ENCODE results near the gene CFI.

CFI gene

GRCh38 chr4:109820563-109820962 lies 18.8 kb upstream of the CFI start:
- Histone ChIP-seq H3K4me1 (ENCODE audit: control insufficient read depth in 1 of 2, insufficient read depth in 2 of 2, low read length in 2 of 2) (peaks cover 8 to 16% of the 10 kb centered on the region in 2 donors), H3K27me3 (ENCODE audit: control insufficient read depth in 1 of 2, insufficient read depth in 2 of 2, low read length in 2 of 2) (no peaks in the 10 kb centered on the region), H3K36me3 (ENCODE audit: control insufficient read depth in 1 of 2, insufficient read depth in 2 of 2, low read length in 2 of 2) (peaks cover 18 to 36% of the 10 kb centered on the region in 2 donors), H3K9ac (ENCODE audit: low read depth in 1 of 2, low read length in 2 of 2) (no peak overlapping the region), H3K27ac (ENCODE audit: low read depth, low read length) (no peak overlapping the region), H3K9me3 (ENCODE audit: control insufficient read depth in 1 of 2, low read length in 2 of 2) (no peaks in the 10 kb centered on the region), H3K4me3 (ENCODE audit: low read depth in 1 of 2, low read length in 2 of 2) (no peak overlapping the region)

- Histone ChIP-seq H3K36me3 (ENCODE audit: control insufficient read depth in 1 of 2, insufficient read depth in 2 of 2, low read length in 2 of 2) (peaks cover 11 to 25% of the 10 kb centered on the region in 2 donors), H3K4me1 (ENCODE audit: control insufficient read depth in 1 of 2, insufficient read depth in 2 of 2, low read length in 2 of 2) (peaks cover 8 to 20% of the 10 kb centered on the region in 2 donors)
Observed at GRCh38 chr4:109818268-109818667, 16.5 kb upstream of the CFI start.

GRCh38 chr4:109816894-109817293 lies 15.1 kb upstream of the CFI start:
- Histone ChIP-seq H3K27ac (ENCODE audit: low read depth, low read length) (no peak overlapping the region), H3K36me3 (ENCODE audit: control insufficient read depth in 1 of 2, insufficient read depth in 2 of 2, low read length in 2 of 2) (peaks cover 9 to 14% of the 10 kb centered on the region in 2 donors), H3K27me3 (ENCODE audit: control insufficient read depth in 1 of 2, insufficient read depth in 2 of 2, low read length in 2 of 2) (no peaks in the 10 kb centered on the region), H3K9me3 (ENCODE audit: control insufficient read depth in 1 of 2, low read length in 2 of 2) (no peaks in the 10 kb centered on the region), H3K4me1 (ENCODE audit: control insufficient read depth in 1 of 2, insufficient read depth in 2 of 2, low read length in 2 of 2) (peaks cover 8 to 20% of the 10 kb centered on the region in 2 donors), H3K4me3 (ENCODE audit: low read depth in 1 of 2, low read length in 2 of 2) (peak overlapping the region; percentile 99), H3K9ac (ENCODE audit: low read depth in 1 of 2, low read length in 2 of 2) (no peak overlapping the region)

More at GRCh38 chr4:109818268-109818667, 16.5 kb upstream of the CFI start:
- Histone ChIP-seq H3K27me3 (ENCODE audit: control insufficient read depth in 1 of 2, insufficient read depth in 2 of 2, low read length in 2 of 2) (no peaks in the 10 kb centered on the region), H3K27ac (ENCODE audit: low read depth, low read length) (no peak overlapping the region), H3K9ac (ENCODE audit: low read depth in 1 of 2, low read length in 2 of 2) (no peak overlapping the region), H3K4me3 (ENCODE audit: low read depth in 1 of 2, low read length in 2 of 2) (no peak overlapping the region), H3K9me3 (ENCODE audit: control insufficient read depth in 1 of 2, low read length in 2 of 2) (no peaks in the 10 kb centered on the region)

GRCh38 chr4:109816082-109816442 lies 14.3 kb upstream of the CFI start:
- Histone ChIP-seq H3K9me3 (ENCODE audit: control insufficient read depth in 1 of 2, low read length in 2 of 2) (no peaks in the 10 kb centered on the region), H3K27ac (ENCODE audit: low read depth, low read length) (peak overlapping the region; percentile 84), H3K27me3 (ENCODE audit: control insufficient read depth in 1 of 2, insufficient read depth in 2 of 2, low read length in 2 of 2) (no peaks in the 10 kb centered on the region), H3K4me1 (ENCODE audit: control insufficient read depth in 1 of 2, insufficient read depth in 2 of 2, low read length in 2 of 2) (peaks cover 8 to 20% of the 10 kb centered on the region in 2 donors), H3K4me3 (ENCODE audit: low read depth in 1 of 2, low read length in 2 of 2) (peak overlapping the region; percentile 99), H3K36me3 (ENCODE audit: control insufficient read depth in 1 of 2, insufficient read depth in 2 of 2, low read length in 2 of 2) (peaks cover 9 to 10% of the 10 kb centered on the region in 2 donors), H3K9ac (ENCODE audit: low read depth in 1 of 2, low read length in 2 of 2) (peak overlapping the region; percentile 93 to 97)

- Histone ChIP-seq H3K9ac (ENCODE audit: low read depth in 1 of 2, low read length in 2 of 2) (peak within 1 kb of the TSS; percentile 93 to 97), H3K9me3 (ENCODE audit: control insufficient read depth in 1 of 2, low read length in 2 of 2) (no peaks in the 10 kb centered on the region)
Observed at GRCh38 chr4:109815151-109816081, 13.6 kb upstream of the CFI start, which contains the start of gene GAR1. GAR1 (plus strand) TSS chr4:109815762; CDS start chr4:109816165, 403 bp downstream.

GRCh38 chr4:109811707-109812106 lies 9.9 kb upstream of the CFI start:
- peaks cover 5 to 10% of the 10 kb centered on the region in 2 donors for H3K4me1 ChIP-seq (ENCODE audit: control insufficient read depth in 1 of 2, insufficient read depth in 2 of 2, low read length in 2 of 2)
- no peak overlapping the region for H3K4me3 ChIP-seq (ENCODE audit: low read depth in 1 of 2, low read length in 2 of 2)
- H3K27ac ChIP-seq (ENCODE audit: low read depth, low read length) = no peak overlapping the region
- H3K36me3 ChIP-seq (ENCODE audit: control insufficient read depth in 1 of 2, insufficient read depth in 2 of 2, low read length in 2 of 2) = no peaks in the 10 kb centered on the region
- no peaks in the 10 kb centered on the region for H3K9me3 ChIP-seq (ENCODE audit: control insufficient read depth in 1 of 2, low read length in 2 of 2)
- no peak overlapping the region for H3K9ac ChIP-seq (ENCODE audit: low read depth in 1 of 2, low read length in 2 of 2)
- no peaks in the 10 kb centered on the region for H3K27me3 ChIP-seq (ENCODE audit: control insufficient read depth in 1 of 2, insufficient read depth in 2 of 2, low read length in 2 of 2)

More at GRCh38 chr4:109815151-109816081, 13.6 kb upstream of the CFI start, which contains the start of gene GAR1:
- H3K4me3 ChIP-seq (ENCODE audit: low read depth in 1 of 2, low read length in 2 of 2) = peak within 1 kb of the TSS; percentile 99
- peaks cover 4 to 7% of the 10 kb centered on the region in 2 donors for H3K36me3 ChIP-seq (ENCODE audit: control insufficient read depth in 1 of 2, insufficient read depth in 2 of 2, low read length in 2 of 2)
- H3K4me1 ChIP-seq (ENCODE audit: control insufficient read depth in 1 of 2, insufficient read depth in 2 of 2, low read length in 2 of 2) = peaks cover 8 to 20% of the 10 kb centered on the region in 2 donors
- H3K27ac ChIP-seq (ENCODE audit: low read depth, low read length) = peak within 1 kb of the TSS; percentile 84
- no peaks in the 10 kb centered on the region for H3K27me3 ChIP-seq (ENCODE audit: control insufficient read depth in 1 of 2, insufficient read depth in 2 of 2, low read length in 2 of 2)

GRCh38 chr4:109810552-109811387 lies 9.0 kb upstream of the CFI start:
- Histone ChIP-seq H3K9me3 (ENCODE audit: control insufficient read depth in 1 of 2, low read length in 2 of 2) (no peaks in the 10 kb centered on the region), H3K9ac (ENCODE audit: low read depth in 1 of 2, low read length in 2 of 2) (no peak overlapping the region), H3K4me1 (ENCODE audit: control insufficient read depth in 1 of 2, insufficient read depth in 2 of 2, low read length in 2 of 2) (peaks cover 0 to 4% of the 10 kb centered on the region in 2 donors)

GRCh38 chr4:109809655-109810054 lies 7.9 kb upstream of the CFI start:
- Histone ChIP-seq H3K9me3 (ENCODE audit: control insufficient read depth in 1 of 2, low read length in 2 of 2) (no peaks in the 10 kb centered on the region), H3K9ac (ENCODE audit: low read depth in 1 of 2, low read length in 2 of 2) (no peak overlapping the region), H3K4me3 (ENCODE audit: low read depth in 1 of 2, low read length in 2 of 2) (no peak overlapping the region), H3K36me3 (ENCODE audit: control insufficient read depth in 1 of 2, insufficient read depth in 2 of 2, low read length in 2 of 2) (no peaks in the 10 kb centered on the region), H3K27ac (ENCODE audit: low read depth, low read length) (no peak overlapping the region), H3K4me1 (ENCODE audit: control insufficient read depth in 1 of 2, insufficient read depth in 2 of 2, low read length in 2 of 2) (peaks cover 0 to 2% of the 10 kb centered on the region in 2 donors), H3K27me3 (ENCODE audit: control insufficient read depth in 1 of 2, insufficient read depth in 2 of 2, low read length in 2 of 2) (no peaks in the 10 kb centered on the region)

More at GRCh38 chr4:109810552-109811387, 9.0 kb upstream of the CFI start:
- Histone ChIP-seq H3K27ac (ENCODE audit: low read depth, low read length) (no peak overlapping the region), H3K4me3 (ENCODE audit: low read depth in 1 of 2, low read length in 2 of 2) (no peak overlapping the region), H3K27me3 (ENCODE audit: control insufficient read depth in 1 of 2, insufficient read depth in 2 of 2, low read length in 2 of 2) (no peaks in the 10 kb centered on the region), H3K36me3 (ENCODE audit: control insufficient read depth in 1 of 2, insufficient read depth in 2 of 2, low read length in 2 of 2) (no peaks in the 10 kb centered on the region)

GRCh38 chr4:109803924-109804571 lies 2.2 kb upstream of the CFI start:
- Histone ChIP-seq H3K9ac (ENCODE audit: low read depth in 1 of 2, low read length in 2 of 2) (no peak overlapping the region), H3K9me3 (ENCODE audit: control insufficient read depth in 1 of 2, low read length in 2 of 2) (no peaks in the 10 kb centered on the region), H3K36me3 (ENCODE audit: control insufficient read depth in 1 of 2, insufficient read depth in 2 of 2, low read length in 2 of 2) (no peaks in the 10 kb centered on the region), H3K27me3 (ENCODE audit: control insufficient read depth in 1 of 2, insufficient read depth in 2 of 2, low read length in 2 of 2) (no peaks in the 10 kb centered on the region), H3K4me3 (ENCODE audit: low read depth in 1 of 2, low read length in 2 of 2) (no peak overlapping the region), H3K4me1 (ENCODE audit: control insufficient read depth in 1 of 2, insufficient read depth in 2 of 2, low read length in 2 of 2) (peaks cover 0 to 8% of the 10 kb centered on the region in 2 donors), H3K27ac (ENCODE audit: low read depth, low read length) (no peak overlapping the region)
